Mucosa of descending colon (tissue), 3 donors: ENCODE measurements around the gene SHB. TPM values are rescaled to one million over a fixed set of nuclear protein-coding genes. Genes with fewer than 3 reads are reported as not detected.

Experiments used
- ATAC-seq: fragments of 200-7000 bp; cut with Tn5 transposase; one replicate; pipeline ENCODE4 v1.9.1; 2020; ENCODE audit warnings: mild to moderate bottlenecking, moderate library complexity
- DNase-seq, 3 donors: peaks; one replicate each; pipeline ENCODE4 v3.0.0-alpha.2; 2020
- H3K36me3 ChIP-seq: fragments of 200-600 bp; one replicate; pipeline ENCODE4 v1.8.0; 2021; ENCODE audit warnings: low read depth, mild to moderate bottlenecking
- H3K4me1 ChIP-seq: fragments of 200-600 bp; one replicate; pipeline ENCODE4 v1.8.0; 2021; ENCODE audit warnings: low read depth, mild to moderate bottlenecking
- H3K4me3 ChIP-seq: fragments of 200-600 bp; one replicate; pipeline ENCODE4 v1.8.0; 2021; ENCODE audit warnings: mild to moderate bottlenecking
- H3K9me3 ChIP-seq: fragments of 200-600 bp; one replicate; pipeline ENCODE4 v1.8.0; 2021; ENCODE audit warnings: mild to moderate bottlenecking
- intact Hi-C, 2 donors: fragments of 100-400 bp; cut with DNase I in 1 of 2; cut with micrococcal nuclease in 1 of 2; formaldehyde crosslinking; loops; one replicate each; pipeline versions ENCODE4 v1.11.0 to v1.11.1; 2022; cut with DNase I, micrococcal nuclease
- total RNA-seq, 3 donors: library from RNA; stranded (reverse); fragmentation: NEBNext Ultra II Directional in 2 of 3; extraction: Animal tissue kit (Norgen Biotek cat#: 25700) in 2 of 3; gene quantifications; one replicate each; pipeline versions ENCODE4 v1.2.1 to v1.2.4, GENCODE V29; 2021 to 2023
- TF ChIP-seq, protein P1 (sequence below): fragments of 200-600 bp; IDR thresholded peaks from one replicate; pipeline ENCODE4 v1.8.0; 2022; ENCODE audit warnings: antibody characterized with exemption, mild to moderate bottlenecking
- donor health status: DM: no; HTN: no; CAD: no; lungs with moderate emphysema.
- donor health status: DM: no; HTN: no; CAD: no.
- donor health status: DM: no; HTN: yes; CAD: no.

Gene SHB
- total RNA-seq, 3 donors from 2014 or later = 20.3 to 23.9 (median 20.6) TPM

DNA sequence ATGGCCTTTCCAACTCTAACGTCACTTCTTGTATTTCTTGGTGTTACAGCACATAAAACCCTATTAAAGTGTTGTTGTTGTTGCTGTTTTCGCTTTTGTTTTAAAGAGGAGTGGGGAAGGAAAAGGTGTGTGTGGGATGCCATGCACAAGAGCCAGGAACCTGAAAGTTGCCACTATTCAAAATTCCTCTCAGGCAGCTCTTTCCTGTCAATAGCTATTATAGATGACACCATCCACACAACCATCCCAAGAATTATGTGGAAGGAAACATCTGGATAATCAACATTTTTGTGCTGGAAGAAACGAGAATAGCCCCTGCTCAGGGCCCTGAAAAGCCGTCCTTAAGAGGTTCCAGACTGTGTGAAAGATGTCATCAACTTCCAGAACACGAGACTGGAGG, 79.3 kb downstream of the SHB start:
- no peak overlapping the region for H3K4me3 ChIP-seq
- intact Hi-C loops = no loop called here
- no peaks in the 10 kb centered on the region for H3K9me3 ChIP-seq
- H3K4me1 ChIP-seq = peaks cover 6% of the 10 kb centered on the region
- TF ChIP-seq, protein P1, sequence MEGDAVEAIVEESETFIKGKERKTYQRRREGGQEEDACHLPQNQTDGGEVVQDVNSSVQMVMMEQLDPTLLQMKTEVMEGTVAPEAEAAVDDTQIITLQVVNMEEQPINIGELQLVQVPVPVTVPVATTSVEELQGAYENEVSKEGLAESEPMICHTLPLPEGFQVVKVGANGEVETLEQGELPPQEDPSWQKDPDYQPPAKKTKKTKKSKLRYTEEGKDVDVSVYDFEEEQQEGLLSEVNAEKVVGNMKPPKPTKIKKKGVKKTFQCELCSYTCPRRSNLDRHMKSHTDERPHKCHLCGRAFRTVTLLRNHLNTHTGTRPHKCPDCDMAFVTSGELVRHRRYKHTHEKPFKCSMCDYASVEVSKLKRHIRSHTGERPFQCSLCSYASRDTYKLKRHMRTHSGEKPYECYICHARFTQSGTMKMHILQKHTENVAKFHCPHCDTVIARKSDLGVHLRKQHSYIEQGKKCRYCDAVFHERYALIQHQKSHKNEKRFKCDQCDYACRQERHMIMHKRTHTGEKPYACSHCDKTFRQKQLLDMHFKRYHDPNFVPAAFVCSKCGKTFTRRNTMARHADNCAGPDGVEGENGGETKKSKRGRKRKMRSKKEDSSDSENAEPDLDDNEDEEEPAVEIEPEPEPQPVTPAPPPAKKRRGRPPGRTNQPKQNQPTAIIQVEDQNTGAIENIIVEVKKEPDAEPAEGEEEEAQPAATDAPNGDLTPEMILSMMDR = no peak
- ATAC-seq (no peak), DNase-seq (no peak)
- no peaks in the 10 kb centered on the region for H3K36me3 ChIP-seq

- no peak for ATAC-seq
- Histone ChIP-seq H3K9me3 (no peaks in the 10 kb centered on the region), H3K4me3 (no peak overlapping the region), H3K4me1 (peaks cover 12% of the 10 kb centered on the region), H3K36me3 (no peaks in the 10 kb centered on the region)
- TF ChIP-seq, protein P1 = no peak
- DNase-seq = no peak
- intact Hi-C loops = no loop called here
These were observed 80.4 kb downstream of the SHB start for GRCh38 chr9:37988602-37989001.

DNA sequence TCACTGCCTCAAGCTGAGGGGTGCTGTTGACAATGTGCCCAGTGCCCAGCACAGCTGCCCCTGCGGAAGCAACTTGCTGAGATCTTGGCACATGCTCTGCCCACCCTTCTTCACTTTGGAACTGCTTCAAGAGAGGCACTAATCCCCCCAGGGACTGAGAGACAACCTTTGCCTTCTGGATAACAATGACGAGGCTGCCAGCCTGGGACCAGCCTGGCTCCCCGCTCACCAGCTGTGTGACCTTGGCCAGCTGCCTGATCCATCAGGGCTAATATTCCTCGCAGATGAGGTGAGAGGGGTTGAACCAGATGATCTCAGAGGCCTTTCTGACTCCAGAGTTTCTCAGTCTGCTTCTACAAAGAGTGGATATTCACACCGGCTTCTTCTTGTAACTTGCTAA, 81.0 kb downstream of the SHB start:
- Histone ChIP-seq H3K9me3 (no peaks in the 10 kb centered on the region), H3K4me1 (peaks cover 12% of the 10 kb centered on the region), H3K4me3 (no peak overlapping the region), H3K36me3 (no peaks in the 10 kb centered on the region)
- no peak for DNase-seq
- TF ChIP-seq, protein P1 = no peak
- no peak for ATAC-seq
- intact Hi-C loops = no loop called here

DNA sequence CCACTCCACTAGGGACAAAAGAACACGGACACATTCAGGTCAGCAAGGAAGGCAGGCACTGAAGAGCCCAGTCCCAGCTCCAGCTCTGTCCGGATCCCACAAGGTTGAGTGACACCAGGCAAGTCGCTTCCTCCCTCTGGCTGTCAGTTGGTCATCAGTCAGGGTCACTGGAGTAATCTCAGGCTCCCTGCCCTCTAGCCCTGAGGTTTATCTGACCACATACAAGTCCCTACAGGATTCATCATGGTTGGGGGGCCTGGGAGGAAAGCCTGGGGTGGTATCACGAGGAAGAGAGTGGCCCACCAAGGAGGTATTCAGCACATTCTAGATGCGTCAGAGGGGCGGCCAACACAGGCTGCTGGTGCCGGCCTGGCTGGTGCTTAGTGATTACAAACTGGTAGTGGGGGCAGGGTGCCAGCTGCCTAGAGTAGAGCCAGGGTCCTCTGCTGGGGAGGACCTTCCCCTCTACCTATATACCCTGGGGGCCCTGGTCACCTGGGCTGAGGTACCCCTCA, 81.5 kb downstream of the SHB start:
- Histone ChIP-seq H3K9me3 (no peaks in the 10 kb centered on the region), H3K36me3 (no peaks in the 10 kb centered on the region), H3K4me3 (no peak overlapping the region), H3K4me1 (peaks cover 12% of the 10 kb centered on the region)
- intact Hi-C loops = no loop called here
- TF ChIP-seq, protein P1 = no peak
- ATAC-seq (no peak), DNase-seq (no peak)

GRCh38 chr9:37986771-37987258, 82.2 kb downstream of the SHB start:
- intact Hi-C loops = no loop called here
- H3K9me3 ChIP-seq = no peaks in the 10 kb centered on the region
- ATAC-seq (no peak), DNase-seq (no peak)
- TF ChIP-seq, protein P1 = no peak
- peaks cover 12% of the 10 kb centered on the region for H3K4me1 ChIP-seq
- H3K36me3 ChIP-seq = no peaks in the 10 kb centered on the region
- no peak overlapping the region for H3K4me3 ChIP-seq

- H3K4me1 ChIP-seq = peaks cover 12% of the 10 kb centered on the region
- H3K36me3 ChIP-seq = no peaks in the 10 kb centered on the region
- ATAC-seq (no peak), DNase-seq (no peak)
- H3K9me3 ChIP-seq = no peaks in the 10 kb centered on the region
- TF ChIP-seq, protein P1 = no peak
- intact Hi-C loops = no loop called here
- H3K4me3 ChIP-seq = no peak overlapping the region
These were observed 83.0 kb downstream of the SHB start for GRCh38 chr9:37986001-37986400.
